Natural killer cell (primary cell): ENCODE measurements around the gene TSBP1. TPM values are rescaled to one million over a fixed set of nuclear protein-coding genes. Genes with fewer than 3 reads are reported as not detected.

Experiments used
- ATAC-seq, 3 donors: fragments of 150-1000 bp in 2 of 3; fragments of 200-7000 bp in 1 of 3; cut with Tn5 transposase; 1 replicate in 1 of 3; 2 replicates in 2 of 3; pipeline ENCODE4 v1.10.0; 2021; ENCODE audit warnings: mild to moderate bottlenecking in 2 of 3, moderate library complexity in 2 of 3
- DNase-seq, 2 donors: peaks; one replicate each; pipeline versions ENCODE4 v3.0.0 to v3.0.0-alpha.2; 2013 to 2021; ENCODE audit warnings: mixed read lengths in 1 of 2
- H3K27ac ChIP-seq: one replicate; pipeline ENCODE4 v1.5.1; 2013; ENCODE audit warnings: mild to moderate bottlenecking, low read length
- H3K27me3 ChIP-seq: one replicate; pipeline ENCODE4 v1.6.1; 2013; ENCODE audit warnings: low read length; ENCODE audit not compliant: control insufficient read depth, insufficient read depth
- H3K36me3 ChIP-seq: one replicate; pipeline ENCODE4 v1.6.1; 2013; ENCODE audit warnings: low read length; ENCODE audit not compliant: control insufficient read depth, insufficient read depth
- H3K4me1 ChIP-seq: one replicate; pipeline ENCODE4 v1.6.1; 2013; ENCODE audit warnings: low read length; ENCODE audit not compliant: control insufficient read depth, insufficient read depth
- H3K4me3 ChIP-seq: one replicate; pipeline ENCODE4 v1.5.1; 2013; ENCODE audit warnings: low read length
- H3K9me3 ChIP-seq: one replicate; pipeline ENCODE4 v1.6.1; 2013; ENCODE audit warnings: low read length; ENCODE audit not compliant: control insufficient read depth, insufficient read depth
- H3K27ac Mint-ChIP-seq, 2 donors: one replicate each; pipeline ENCODE4 v1.8.0; 2022; ENCODE audit warnings: mild to moderate bottlenecking in 2 of 2, mixed read lengths in 2 of 2, moderate library complexity in 1 of 2
- H3K27me3 Mint-ChIP-seq, 2 donors: one replicate each; pipeline ENCODE4 v1.8.0; 2022; ENCODE audit warnings: low read depth in 2 of 2, mixed read lengths in 2 of 2
- H3K36me3 Mint-ChIP-seq: one replicate; pipeline ENCODE4 v1.8.0; 2022; ENCODE audit warnings: mixed read lengths
- H3K4me1 Mint-ChIP-seq, 2 donors: one replicate each; pipeline ENCODE4 v1.8.0; 2022; ENCODE audit warnings: mixed read lengths in 2 of 2
- H3K4me3 Mint-ChIP-seq: one replicate; pipeline ENCODE4 v1.8.0; 2022; ENCODE audit warnings: mild to moderate bottlenecking, moderate library complexity, mixed read lengths
- H3K9me3 Mint-ChIP-seq, 2 donors: one replicate each; pipeline ENCODE4 v1.8.0; 2022; ENCODE audit warnings: mixed read lengths in 2 of 2
- WGBS: methylation state at CpG from one replicate; pipeline ENCODE4 v1.1.7; 2013; ENCODE audit warnings: missing lambda C conversion rate; ENCODE audit not compliant: insufficient coverage; 5-methylcytosine and 5-hydroxymethylcytosine counted together
- intact Hi-C: fragments of 100-400 bp; cut with micrococcal nuclease; formaldehyde crosslinking; loops from one replicate; pipeline ENCODE4 v1.14.2; 2022
- total RNA-seq, 4 donors: library from RNA; stranded (reverse); fragments of 120-200 nt in 1 of 4; gene quantifications; one replicate each; pipeline versions ENCODE4 v1.2.3 to v1.2.4, GENCODE V29; 2013 to 2022
- TF ChIP-seq, protein P1 (sequence below): fragments of 200-600 bp; IDR thresholded peaks from one replicate; pipeline ENCODE4 v1.8.0; 2022; ENCODE audit warnings: antibody characterized with exemption

Gene TSBP1
- total RNA-seq, 3 donors from 2014 or later (not counting 1 experiment from before 2014, with no cell fraction given): not detected

- Histone ChIP-seq H3K27me3 (peaks cover 2% of the 10 kb centered on the region), H3K27ac (no peak overlapping the region), H3K4me1 (no peaks in the 10 kb centered on the region), H3K9me3 (no peaks in the 10 kb centered on the region), H3K36me3 (no peaks in the 10 kb centered on the region), H3K4me3 (no peak overlapping the region)
- Mint-ChIP-seq H3K36me3 (no peaks in the 10 kb centered on the region), H3K4me1 (no peaks in the 10 kb centered on the region), H3K9me3 (no peaks in the 10 kb centered on the region), H3K27me3 (peaks cover 4 to 8% of the 10 kb centered on the region in 2 donors), H3K4me3 (no peak overlapping the region), H3K27ac (no peak overlapping the region)
- TF ChIP-seq, protein P1, sequence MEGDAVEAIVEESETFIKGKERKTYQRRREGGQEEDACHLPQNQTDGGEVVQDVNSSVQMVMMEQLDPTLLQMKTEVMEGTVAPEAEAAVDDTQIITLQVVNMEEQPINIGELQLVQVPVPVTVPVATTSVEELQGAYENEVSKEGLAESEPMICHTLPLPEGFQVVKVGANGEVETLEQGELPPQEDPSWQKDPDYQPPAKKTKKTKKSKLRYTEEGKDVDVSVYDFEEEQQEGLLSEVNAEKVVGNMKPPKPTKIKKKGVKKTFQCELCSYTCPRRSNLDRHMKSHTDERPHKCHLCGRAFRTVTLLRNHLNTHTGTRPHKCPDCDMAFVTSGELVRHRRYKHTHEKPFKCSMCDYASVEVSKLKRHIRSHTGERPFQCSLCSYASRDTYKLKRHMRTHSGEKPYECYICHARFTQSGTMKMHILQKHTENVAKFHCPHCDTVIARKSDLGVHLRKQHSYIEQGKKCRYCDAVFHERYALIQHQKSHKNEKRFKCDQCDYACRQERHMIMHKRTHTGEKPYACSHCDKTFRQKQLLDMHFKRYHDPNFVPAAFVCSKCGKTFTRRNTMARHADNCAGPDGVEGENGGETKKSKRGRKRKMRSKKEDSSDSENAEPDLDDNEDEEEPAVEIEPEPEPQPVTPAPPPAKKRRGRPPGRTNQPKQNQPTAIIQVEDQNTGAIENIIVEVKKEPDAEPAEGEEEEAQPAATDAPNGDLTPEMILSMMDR: no peak
- WGBS: no CpG with 5 or more reads among the region's 2 CpGs
- DNase-seq (no peak), ATAC-seq (no peak)
- intact Hi-C loops: no loop called here
Observed at GRCh38 chr6:32340242-32340641, 31.5 kb downstream of the TSBP1 start.

GRCh38 chr6:32337186-32337805 is 34.4 kb downstream of the TSBP1 start:
- no peak overlapping the region for H3K27ac ChIP-seq
- H3K9me3 ChIP-seq: no peaks in the 10 kb centered on the region
- peaks cover 8% of the 10 kb centered on the region in 2 donors for H3K27me3 Mint-ChIP-seq
- no peak for DNase-seq
- H3K4me3 Mint-ChIP-seq: no peak overlapping the region
- TF ChIP-seq, protein P1: no peak
- H3K4me3 ChIP-seq: no peak overlapping the region
- whole genome bisulfite sequencing: 80% methylated on average over 4 of the region's 4 CpGs
- no peaks in the 10 kb centered on the region for H3K4me1 Mint-ChIP-seq
- ATAC-seq: no peak
- H3K4me1 ChIP-seq: no peaks in the 10 kb centered on the region
- intact Hi-C loops: no loop called here
- no peaks in the 10 kb centered on the region for H3K36me3 ChIP-seq
- no peaks in the 10 kb centered on the region for H3K9me3 Mint-ChIP-seq
- peaks cover 4% of the 10 kb centered on the region for H3K27me3 ChIP-seq
- H3K27ac Mint-ChIP-seq: no peak overlapping the region
- H3K36me3 Mint-ChIP-seq: no peaks in the 10 kb centered on the region

DNA sequence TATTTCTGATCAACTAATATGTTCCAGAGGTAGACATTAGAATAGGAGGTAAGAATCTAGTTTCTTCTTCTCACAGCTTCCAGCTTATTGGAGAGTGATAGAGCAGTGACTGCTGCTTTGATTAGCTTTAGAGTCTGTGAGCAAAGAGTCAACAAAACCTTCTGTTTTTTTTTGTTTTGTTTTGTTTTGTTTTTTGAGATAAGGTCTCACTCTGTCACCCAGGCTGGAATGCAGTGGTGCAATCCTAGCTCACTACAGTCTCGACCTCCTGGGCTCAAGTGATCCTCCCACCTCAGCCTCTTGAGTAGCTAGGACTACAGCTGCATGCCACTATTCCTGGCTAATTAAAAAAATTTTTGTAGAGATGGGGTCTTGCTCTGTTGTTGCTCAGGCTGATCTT is 39.3 kb downstream of the TSBP1 start:
- H3K4me3 ChIP-seq: no peak overlapping the region
- TF ChIP-seq, protein P1: no peak
- DNase-seq: no peak
- no peaks in the 10 kb centered on the region for H3K36me3 ChIP-seq
- Mint-ChIP-seq H3K36me3 (no peaks in the 10 kb centered on the region), H3K4me3 (no peak overlapping the region), H3K27me3 (peaks cover 0 to 3% of the 10 kb centered on the region in 2 donors), H3K27ac (no peak overlapping the region), H3K4me1 (no peaks in the 10 kb centered on the region), H3K9me3 (no peaks in the 10 kb centered on the region)
- WGBS: 90% methylated on average over 1 of the region's 1 CpG
- H3K27ac ChIP-seq: no peak overlapping the region
- H3K9me3 ChIP-seq: no peaks in the 10 kb centered on the region
- intact Hi-C loops: no loop called here
- H3K27me3 ChIP-seq: peaks cover 2% of the 10 kb centered on the region
- no peak for ATAC-seq
- no peaks in the 10 kb centered on the region for H3K4me1 ChIP-seq

DNA sequence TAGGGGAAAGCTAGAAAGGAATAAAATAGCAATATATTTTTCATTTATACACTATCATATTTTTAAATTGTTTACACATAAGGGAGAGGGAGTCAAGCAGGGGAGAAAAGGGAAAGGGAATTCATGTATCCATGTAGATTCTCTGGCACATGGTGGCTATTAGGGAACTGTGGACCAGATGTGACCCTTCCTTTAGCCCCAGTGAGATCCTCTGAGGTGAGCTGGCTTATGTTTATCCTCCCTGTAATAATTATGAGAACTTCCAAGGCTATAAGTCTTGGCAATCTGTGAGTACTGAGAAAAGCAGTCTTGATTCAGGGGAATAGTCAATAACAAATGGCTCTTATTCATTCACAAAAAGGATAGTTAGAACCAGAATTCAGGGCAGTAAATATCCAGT is 42.6 kb downstream of the TSBP1 start:
- TF ChIP-seq, protein P1: no peak
- no peaks in the 10 kb centered on the region for H3K9me3 Mint-ChIP-seq

More for the DNA sequence above, 42.6 kb downstream of the TSBP1 start:
- no peaks in the 10 kb centered on the region for H3K36me3 Mint-ChIP-seq
- no peak for ATAC-seq
- Histone ChIP-seq H3K36me3 (no peaks in the 10 kb centered on the region), H3K27me3 (peaks cover 5% of the 10 kb centered on the region), H3K4me3 (no peak overlapping the region), H3K9me3 (no peaks in the 10 kb centered on the region), H3K4me1 (no peaks in the 10 kb centered on the region), H3K27ac (no peak overlapping the region)
- no peak overlapping the region for H3K27ac Mint-ChIP-seq
- DNase-seq: no peak
- H3K4me1 Mint-ChIP-seq: peaks cover 0 to 5% of the 10 kb centered on the region in 2 donors
- intact Hi-C loops: no loop called here
- H3K4me3 Mint-ChIP-seq: no peak overlapping the region
- H3K27me3 Mint-ChIP-seq: peaks cover 5 to 18% of the 10 kb centered on the region in 2 donors
